MM.1S (cell line): ENCODE results near the gene OSBPL10.

Experiments used
- EZH2 ChIP-seq: fragments of 300-600 bp; sonication (generic); optimal IDR thresholded peaks from 2 replicates; pipeline ENCODE3; 2017; ENCODE audit warnings: low read depth, mild to moderate bottlenecking, antibody characterized with exemption, low read length, mixed read lengths
- EZH2phosphoT487 ChIP-seq: fragments of 300-600 bp; sonication (generic); IDR thresholded peaks from 2 replicates; pipeline ENCODE4 v1.6.1; 2018; ENCODE audit warnings: antibody characterized with exemption, low read length
- TF ChIP-seq, protein P1 (sequence below): fragments of 300-600 bp; sonication (generic); IDR thresholded peaks from 2 replicates; pipeline ENCODE4 v1.5.1; 2016; ENCODE audit warnings: antibody characterized with exemption, low read length, mixed read lengths

DNA sequence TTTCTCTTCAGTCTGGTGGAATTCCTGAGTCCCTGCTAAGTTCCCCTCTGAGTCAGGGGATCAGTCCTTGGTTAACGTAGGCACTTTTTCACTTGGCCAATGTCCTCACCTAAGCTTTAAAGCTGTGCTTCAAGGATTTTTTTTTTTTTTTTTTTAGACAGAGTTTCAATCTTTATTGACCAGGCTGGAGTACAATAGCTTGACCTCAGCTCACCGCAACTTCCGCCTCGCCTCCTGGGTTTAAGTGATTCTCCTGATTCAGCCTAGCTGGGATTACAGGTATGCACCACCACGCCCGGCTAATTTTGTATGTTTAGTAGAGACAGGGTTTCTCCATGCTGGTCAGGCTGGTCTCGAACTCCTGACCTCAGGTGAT is 228.0 kb downstream of the OSBPL10 start:
- TF ChIP-seq, protein P1, sequence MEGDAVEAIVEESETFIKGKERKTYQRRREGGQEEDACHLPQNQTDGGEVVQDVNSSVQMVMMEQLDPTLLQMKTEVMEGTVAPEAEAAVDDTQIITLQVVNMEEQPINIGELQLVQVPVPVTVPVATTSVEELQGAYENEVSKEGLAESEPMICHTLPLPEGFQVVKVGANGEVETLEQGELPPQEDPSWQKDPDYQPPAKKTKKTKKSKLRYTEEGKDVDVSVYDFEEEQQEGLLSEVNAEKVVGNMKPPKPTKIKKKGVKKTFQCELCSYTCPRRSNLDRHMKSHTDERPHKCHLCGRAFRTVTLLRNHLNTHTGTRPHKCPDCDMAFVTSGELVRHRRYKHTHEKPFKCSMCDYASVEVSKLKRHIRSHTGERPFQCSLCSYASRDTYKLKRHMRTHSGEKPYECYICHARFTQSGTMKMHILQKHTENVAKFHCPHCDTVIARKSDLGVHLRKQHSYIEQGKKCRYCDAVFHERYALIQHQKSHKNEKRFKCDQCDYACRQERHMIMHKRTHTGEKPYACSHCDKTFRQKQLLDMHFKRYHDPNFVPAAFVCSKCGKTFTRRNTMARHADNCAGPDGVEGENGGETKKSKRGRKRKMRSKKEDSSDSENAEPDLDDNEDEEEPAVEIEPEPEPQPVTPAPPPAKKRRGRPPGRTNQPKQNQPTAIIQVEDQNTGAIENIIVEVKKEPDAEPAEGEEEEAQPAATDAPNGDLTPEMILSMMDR, result no peak
- TF ChIP-seq EZH2phosphoT487 (no peak), EZH2 (no peak)
